NCI-H187 treated with DMSO at 0.1 percent for 48 hours (cell line): ENCODE measurements around the gene PNCK.

Source experiments
- DNase-seq: peaks from one replicate; lab custom pipeline; 2025; lab: John Stamatoyannopoulos, UW

PNCK gene

GRCh38 chrX:153640736-153641575 is 32.7 kb downstream of the PNCK start:
- no peak for DNase-seq

GRCh38 chrX:153640045-153640686 is 33.4 kb downstream of the PNCK start:
- DNase-seq, result no peak

GRCh38 chrX:153639177-153640044 is 34.2 kb downstream of the PNCK start:
- no peak for DNase-seq

- DNase-seq, result no peak
Measured at GRCh38 chrX:153638436-153639176, 35.0 kb downstream of the PNCK start.

- no peak for DNase-seq
Measured at GRCh38 chrX:153638041-153638371, 35.6 kb downstream of the PNCK start.

GRCh38 chrX:153637121-153638040 is 36.2 kb downstream of the PNCK start:
- DNase-seq, result no peak

- no peak for DNase-seq
Measured at GRCh38 chrX:153636716-153637115, 36.9 kb downstream of the PNCK start.

- no peak for DNase-seq
Measured at GRCh38 chrX:153635788-153636668, 37.6 kb downstream of the PNCK start.

GRCh38 chrX:153635388-153635787 is 38.2 kb downstream of the PNCK start:
- no peak for DNase-seq

GRCh38 chrX:153634832-153635231 is 38.8 kb downstream of the PNCK start:
- DNase-seq, result no peak

- no peak for DNase-seq
Measured at GRCh38 chrX:153634236-153634635, 39.4 kb downstream of the PNCK start.

GRCh38 chrX:153633607-153634180 is 39.9 kb downstream of the PNCK start:
- DNase-seq, result no peak

- DNase-seq, result no peak
Measured at GRCh38 chrX:153633048-153633447, 40.6 kb downstream of the PNCK start.

- no peak for DNase-seq
Measured at GRCh38 chrX:153632595-153632946, 41.0 kb downstream of the PNCK start.

GRCh38 chrX:153631907-153632594 is 41.6 kb downstream of the PNCK start:
- no peak for DNase-seq

GRCh38 chrX:153631346-153631745 is 42.3 kb downstream of the PNCK start:
- DNase-seq, result no peak

GRCh38 chrX:153628665-153629064 is 44.9 kb downstream of the PNCK start:
- no peak for DNase-seq

- peak; percentile 69 for DNase-seq
Measured at GRCh38 chrX:153628129-153628528, 45.5 kb downstream of the PNCK start.

- no peak for DNase-seq
Measured at GRCh38 chrX:153627675-153628111, 45.9 kb downstream of the PNCK start.
